DOHH2 (cell line): ENCODE measurements around the gene LYRM4.

Source experiments
- CTCF ChIP-seq: fragments of 200-600 bp; sonication (generic); IDR thresholded peaks from one replicate; pipeline ENCODE4 v1.5.1; 2014; ENCODE audit warnings: antibody characterized with exemption, mild to moderate bottlenecking, low read depth, low read length; ENCODE audit not compliant: poor library complexity, severe bottlenecking
- EZH2phosphoT487 ChIP-seq: fragments of 200-600 bp; sonication (generic); IDR thresholded peaks from 2 replicates; pipeline ENCODE4 v1.6.1; 2017; ENCODE audit warnings: borderline replicate concordance, mild to moderate bottlenecking, antibody characterized with exemption, low read length, moderate library complexity, mixed read lengths

- no peak for TF ChIP-seq CTCF
- TF ChIP-seq EZH2phosphoT487, result no peak
Observed at GRCh38 chr6:5270093-5270680, 9.4 kb upstream of the LYRM4 start.
